Omental fat pad (tissue), 4 donors: ENCODE data around the gene CAMSAP2. TPM values are rescaled to one million over a fixed set of nuclear protein-coding genes. Genes with fewer than 3 reads are reported as not detected.

Experiments used
- ATAC-seq: fragments of 150-250 bp; one replicate; pipeline ENCODE4 v1.9.1; 2016; ENCODE audit warnings: mild to moderate bottlenecking, moderate library complexity; ENCODE audit not compliant: low FRiP score
- DNase-seq: peaks from one replicate; pipeline ENCODE4 v3.0.0-alpha.2; 2019; ENCODE audit warnings: low spot score
- CTCF ChIP-seq, 3 donors: fragments of 450-650 bp; IDR thresholded peaks; one replicate each; pipeline ENCODE4 v1.5.1; 2016 to 2017; ENCODE audit warnings: antibody characterized with exemption in 3 of 3, mild to moderate bottlenecking in 3 of 3, moderate library complexity in 2 of 3
- total RNA-seq, 4 donors: library from RNA; depleted of rRNA; stranded (reverse); fragments of >200 nt; gene quantifications; one replicate each; pipeline ENCODE4 v1.1.0, GENCODE V29; 2016

Gene CAMSAP2
- total RNA-seq, 4 donors from 2014 or later = 37.2 to 65.2 (median 44.5) TPM

GRCh38 chr1:200724064-200724463, 14.6 kb upstream of the CAMSAP2 start:
- TF ChIP-seq CTCF (IDR thresholded peaks at IDR 0.05) = no peak
- ATAC-seq (no peak), DNase-seq (no peak)

- ATAC-seq (no peak), DNase-seq (no peak)
- no peak for TF ChIP-seq CTCF (IDR thresholded peaks at IDR 0.05)
Observed at GRCh38 chr1:200727257-200727656, 11.4 kb upstream of the CAMSAP2 start.

GRCh38 chr1:200729863-200730262, 8.8 kb upstream of the CAMSAP2 start:
- DNase-seq (no peak), ATAC-seq (no peak)
- TF ChIP-seq CTCF (IDR thresholded peaks at IDR 0.05) = no peak

GRCh38 chr1:200731654-200732332, 6.9 kb upstream of the CAMSAP2 start:
- no peak for DNase-seq
- ATAC-seq = no peak
- no peak for TF ChIP-seq CTCF (IDR thresholded peaks at IDR 0.05)

GRCh38 chr1:200732438-200732837, 6.3 kb upstream of the CAMSAP2 start:
- no peak for DNase-seq
- TF ChIP-seq CTCF (IDR thresholded peaks at IDR 0.05) = no peak
- ATAC-seq = no peak

- no peak for DNase-seq
- no peak for TF ChIP-seq CTCF (IDR thresholded peaks at IDR 0.05)
Observed at GRCh38 chr1:200733907-200734306, 4.8 kb upstream of the CAMSAP2 start.

GRCh38 chr1:200737647-200738291, 924 bp upstream of the CAMSAP2 start:
- ATAC-seq = no peak

More at GRCh38 chr1:200733907-200734306, 4.8 kb upstream of the CAMSAP2 start:
- ATAC-seq = no peak

More at GRCh38 chr1:200737647-200738291, 924 bp upstream of the CAMSAP2 start:
- DNase-seq = no peak
- no peak for TF ChIP-seq CTCF (IDR thresholded peaks at IDR 0.05)
